Endothelial cell of umbilical vein (primary cell): ENCODE results near the gene ADCY5. TPM values are rescaled to one million over a fixed set of nuclear protein-coding genes. Genes with fewer than 3 reads are reported as not detected.

ENCODE experiments used
- BruUV-seq: library from RNA; stranded (reverse); fragments of 400-500 nt; replicated peaks from 2 replicates; lab custom pipeline; 2021; lab: Mats Ljungman, UMichigan
- CTCF ChIA-PET: fragments of 300-600, 350-600 bp; sonication (Branson Sonifier 250); formaldehyde crosslinking; loops from one replicate; lab custom pipeline; 2021; ENCODE audit warnings: antibody characterized with exemption, inconsistent platforms; lab: Charles Lee
- POLR2A ChIA-PET: fragments of 300-600, 350-600 bp; sonication (Branson Sonifier 250); formaldehyde crosslinking; loops from one replicate; lab custom pipeline; 2021; ENCODE audit warnings: antibody characterized with exemption, inconsistent platforms; lab: Charles Lee
- DNase-seq: peaks from one replicate; pipeline ENCODE4 v3.0.0-alpha.2; 2011; ENCODE audit warnings: low read depth, low spot score
- FAIRE-seq: peaks from 2 replicates; lab custom pipeline; 2011; peaks lifted over from hg19 to GRCh38; lab: Jason Lieb, UNC
- H2AFZ ChIP-seq: 2 replicates; pipeline ENCODE4 v1.6.0; 2012; ENCODE audit warnings: low read depth, low read length, control low read depth, inconsistent platforms
- H3K27ac ChIP-seq: 2 replicates; pipeline ENCODE4 v1.5.1; 2011; ENCODE audit warnings: low read depth, mild to moderate bottlenecking, control low read depth, low read length, moderate library complexity; ENCODE audit not compliant: insufficient read depth
- H3K27me3 ChIP-seq, 2 experiments: 2 replicates each; pipeline versions ENCODE4 v1.6.0 to v1.6.1; 2011; ENCODE audit warnings: low read length in 2 of 2, mixed read lengths in 1 of 2; ENCODE audit not compliant: control insufficient read depth in 2 of 2, insufficient read depth in 2 of 2
- H3K36me3 ChIP-seq, 2 experiments: 2 replicates in 1 of 2; 3 replicates in 1 of 2; pipeline ENCODE4 v1.5.1; 2011; ENCODE audit warnings: low read length in 2 of 2, mild to moderate bottlenecking in 1 of 2, moderate library complexity in 1 of 2; ENCODE audit not compliant: control insufficient read depth in 2 of 2, insufficient read depth in 2 of 2; ENCODE audit errors: extremely low read depth in 1 of 2
- H3K4me1 ChIP-seq: 3 replicates; pipeline ENCODE4 v1.5.1; 2011; ENCODE audit warnings: mild to moderate bottlenecking, low read length; ENCODE audit not compliant: control insufficient read depth, insufficient read depth; ENCODE audit errors: extremely low read depth
- H3K4me2 ChIP-seq: 2 replicates; pipeline ENCODE4 v1.6.1; 2011; ENCODE audit warnings: low read length, control low read depth, mixed read lengths; ENCODE audit not compliant: insufficient read depth
- H3K4me3 ChIP-seq, 3 experiments: fragments of 200-600 bp in 1 of 3; sonication (generic), shearing (Covaris generic) in 1 of 3; replicated peaks in 1 of 3; 2 replicates each; pipeline ENCODE4 v1.5.1; 2011 to 2016; ENCODE audit warnings: control low read depth in 3 of 3, low read length in 3 of 3, mild to moderate bottlenecking in 2 of 3, inconsistent platforms in 1 of 3, low read depth in 1 of 3, moderate library complexity in 1 of 3; ENCODE audit not compliant: insufficient read depth in 1 of 3
- H3K79me2 ChIP-seq: 2 replicates; pipeline ENCODE4 v1.6.0; 2012; ENCODE audit warnings: low read length, inconsistent platforms; ENCODE audit not compliant: control insufficient read depth, insufficient read depth
- H3K9ac ChIP-seq: replicated peaks from 2 replicates; pipeline ENCODE3; 2011; ENCODE audit warnings: low read length, control low read depth; ENCODE audit not compliant: insufficient read depth; ENCODE audit errors: extremely low read depth
- H3K9me1 ChIP-seq: replicated peaks from 3 replicates; pipeline ENCODE4 v1.6.0; 2011; ENCODE audit warnings: mild to moderate bottlenecking, low read length; ENCODE audit not compliant: control insufficient read depth, insufficient read depth; ENCODE audit errors: extremely low read depth
- H3K9me3 ChIP-seq: replicated peaks from 2 replicates; pipeline ENCODE4 v1.5.1; 2012; ENCODE audit warnings: low read length, inconsistent platforms; ENCODE audit not compliant: control insufficient read depth, insufficient read depth
- H4K20me1 ChIP-seq: replicated peaks from 2 replicates; pipeline ENCODE3; 2011; ENCODE audit warnings: mild to moderate bottlenecking, low read length; ENCODE audit not compliant: control insufficient read depth, insufficient read depth; ENCODE audit errors: extremely low read depth
- EZH2 ChIP-seq: IDR thresholded peaks from 2 replicates; pipeline ENCODE4 v1.6.1; 2012; ENCODE audit warnings: borderline replicate concordance, low read depth, mild to moderate bottlenecking, moderate library complexity, low read length, inconsistent platforms; ENCODE audit not compliant: severe bottlenecking
- FOS ChIP-seq: IDR thresholded peaks from 2 replicates; pipeline ENCODE4 v1.6.1; 2011; ENCODE audit warnings: mild to moderate bottlenecking, low read length, moderate library complexity, borderline replicate concordance; ENCODE audit not compliant: insufficient read depth
- GATA2 ChIP-seq: IDR thresholded peaks from 2 replicates; pipeline ENCODE4 v1.7.0; 2011; ENCODE audit warnings: low read depth, mild to moderate bottlenecking, moderate library complexity, mixed read lengths, low read length; ENCODE audit not compliant: insufficient read length, insufficient read depth
- JUN ChIP-seq: IDR thresholded peaks from 2 replicates; pipeline ENCODE4 v1.6.1; 2011; ENCODE audit warnings: borderline replicate concordance, low read depth; ENCODE audit not compliant: insufficient read length, insufficient read depth
- MYC ChIP-seq: IDR thresholded peaks from one replicate; pipeline ENCODE4 v1.6.1; 2011; ENCODE audit warnings: mild to moderate bottlenecking, low read depth, low read length
- POLR2A ChIP-seq: IDR thresholded peaks from 2 replicates; pipeline ENCODE4 v1.6.1; 2012; ENCODE audit warnings: low read depth, mild to moderate bottlenecking, control low read depth, low read length
- POLR2AphosphoS5 ChIP-seq: IDR thresholded peaks from 2 replicates; pipeline ENCODE4 v1.6.1; 2012; ENCODE audit warnings: low read depth, mild to moderate bottlenecking, control low read depth, low read length, moderate library complexity; ENCODE audit not compliant: insufficient read depth
- dilution Hi-C: fragments of 300-500 bp; cut with MboI; formaldehyde crosslinking; loops from one replicate; pipeline ENCODE4 v1.15.0; 2019; ENCODE audit warnings: low sequenced_read_pairs; ENCODE audit not compliant: extremely low pct_ligation_motif_present
- intact Hi-C: fragments of 100-400 bp; cut with micrococcal nuclease; formaldehyde crosslinking; loops from one replicate; pipeline ENCODE4 v1.10.0; 2022
- polyA plus RNA-seq, 4 experiments: library from polyadenylated mRNA; depleted of rRNA in 3 of 4; stranded (reverse) in 3 of 4; unstranded in 1 of 4; fragments of >200 nt; gene quantifications; 2 replicates each; pipeline versions ENCODE4 v1.2.1 to v1.2.3, GENCODE V29; 2011 to 2012; ENCODE audit warnings: missing spikeins in 1 of 4
- total RNA-seq: library from RNA; stranded (reverse); gene quantifications from 2 replicates; pipeline ENCODE4 v1.2.3, GENCODE V29; 2021
- TF ChIP-seq, protein P1 (sequence below), 2 donors: IDR thresholded peaks; 1 replicate in 1 of 2; 2 replicates in 1 of 2; pipeline ENCODE4 v1.5.1; 2011; ENCODE audit warnings: low read length in 2 of 2, mild to moderate bottlenecking in 2 of 2, moderate library complexity in 2 of 2, control low read depth in 1 of 2, inconsistent platforms in 1 of 2, low read depth in 1 of 2; ENCODE audit not compliant: insufficient read depth in 1 of 2; ENCODE audit errors: extremely low read depth in 1 of 2
- TF ChIP-seq, protein P2 (sequence below): IDR thresholded peaks from 2 replicates; pipeline ENCODE4 v1.6.1; 2011; ENCODE audit not compliant: insufficient read depth, insufficient read length

Gene ADCY5
- total and polyA plus RNA-seq, 2 donors (not counting 3 experiments of a cell fraction or from before 2014, with no cell fraction given): 0.01 TPM; not detected in 1

DNA sequence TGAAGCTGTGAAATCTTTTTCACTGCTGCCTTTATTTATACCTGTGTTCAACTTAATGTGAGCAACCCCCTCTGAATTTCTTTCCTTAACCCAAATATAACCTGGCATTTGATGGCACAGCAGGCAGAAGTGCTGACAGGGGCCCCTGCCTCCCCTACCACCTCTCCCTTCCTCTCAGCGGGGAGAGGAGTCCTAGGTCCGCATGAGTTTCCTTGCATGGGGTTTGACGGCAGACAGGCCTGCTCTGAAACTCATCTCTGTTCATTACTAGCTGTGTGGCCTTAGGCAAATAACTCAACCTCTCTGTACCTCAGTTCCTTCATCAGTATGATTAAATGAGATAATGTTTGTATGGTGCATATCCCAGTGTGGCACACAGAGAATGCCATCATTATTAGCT lies 167.5 kb downstream of the ADCY5 start:
- POLR2A ChIA-PET: no interaction called here

More for the DNA sequence above, 167.5 kb downstream of the ADCY5 start:
- DNase-seq: no peak
- H3K36me3 ChIP-seq: no peaks in the 10 kb centered on the region
- no TSS peak for BruUV-seq
- H4K20me1 ChIP-seq: no peaks in the 10 kb centered on the region
- no peak for FAIRE-seq
- no peak overlapping the region for H3K27ac ChIP-seq
- H3K4me3 ChIP-seq: no peak overlapping the region
- intact Hi-C loops (no loop called here), dilution Hi-C loops (no loop called here)
- CTCF ChIA-PET: interaction anchor here (1.2 kb wide), 1 partner anchor 208 kb away, joined by 3 read pairs; no protein-coding TSS in a partner anchor
- H3K9ac ChIP-seq: no peak overlapping the region
- H3K4me1 ChIP-seq: no peaks in the 10 kb centered on the region
- TF ChIP-seq EZH2: no peak
- TF ChIP-seq FOS: no peak
- TF ChIP-seq, protein P1, sequence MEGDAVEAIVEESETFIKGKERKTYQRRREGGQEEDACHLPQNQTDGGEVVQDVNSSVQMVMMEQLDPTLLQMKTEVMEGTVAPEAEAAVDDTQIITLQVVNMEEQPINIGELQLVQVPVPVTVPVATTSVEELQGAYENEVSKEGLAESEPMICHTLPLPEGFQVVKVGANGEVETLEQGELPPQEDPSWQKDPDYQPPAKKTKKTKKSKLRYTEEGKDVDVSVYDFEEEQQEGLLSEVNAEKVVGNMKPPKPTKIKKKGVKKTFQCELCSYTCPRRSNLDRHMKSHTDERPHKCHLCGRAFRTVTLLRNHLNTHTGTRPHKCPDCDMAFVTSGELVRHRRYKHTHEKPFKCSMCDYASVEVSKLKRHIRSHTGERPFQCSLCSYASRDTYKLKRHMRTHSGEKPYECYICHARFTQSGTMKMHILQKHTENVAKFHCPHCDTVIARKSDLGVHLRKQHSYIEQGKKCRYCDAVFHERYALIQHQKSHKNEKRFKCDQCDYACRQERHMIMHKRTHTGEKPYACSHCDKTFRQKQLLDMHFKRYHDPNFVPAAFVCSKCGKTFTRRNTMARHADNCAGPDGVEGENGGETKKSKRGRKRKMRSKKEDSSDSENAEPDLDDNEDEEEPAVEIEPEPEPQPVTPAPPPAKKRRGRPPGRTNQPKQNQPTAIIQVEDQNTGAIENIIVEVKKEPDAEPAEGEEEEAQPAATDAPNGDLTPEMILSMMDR (IDR thresholded peaks at IDR 0.05; ENCODE audit: extremely low read depth in 1 of 2, insufficient read depth in 1 of 2, low read depth in 1 of 2, low read length in 2 of 2): no peak
- no peak for TF ChIP-seq JUN
- TF ChIP-seq, protein P2, sequence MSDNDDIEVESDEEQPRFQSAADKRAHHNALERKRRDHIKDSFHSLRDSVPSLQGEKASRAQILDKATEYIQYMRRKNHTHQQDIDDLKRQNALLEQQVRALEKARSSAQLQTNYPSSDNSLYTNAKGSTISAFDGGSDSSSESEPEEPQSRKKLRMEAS: no peak
- no peak for TF ChIP-seq POLR2AphosphoS5
- TF ChIP-seq MYC: no peak
- no peak for TF ChIP-seq GATA2
- no peak for TF ChIP-seq POLR2A
- no peak overlapping the region for H2AFZ ChIP-seq
- no peaks in the 10 kb centered on the region for H3K9me3 ChIP-seq
- H3K79me2 ChIP-seq: no peaks in the 10 kb centered on the region
- no peak overlapping the region for H3K4me2 ChIP-seq
- H3K9me1 ChIP-seq: no peaks in the 10 kb centered on the region
- no peaks in the 10 kb centered on the region for H3K27me3 ChIP-seq
